GM12874 (cell line): ENCODE results near the gene TMEM176B.

Experiments
- CTCF ChIP-seq: IDR thresholded peaks from 2 replicates; pipeline ENCODE4 v1.5.1; 2011; ENCODE audit warnings: low read depth, mild to moderate bottlenecking, control low read depth, low read length, moderate library complexity; ENCODE audit not compliant: insufficient read depth

Gene TMEM176B

GRCh38 chr7:150784954-150785353, 15.2 kb downstream of the TMEM176B start:
- TF ChIP-seq CTCF: no peak

- TF ChIP-seq CTCF: no peak
Measured at GRCh38 chr7:150784120-150784736, 15.9 kb downstream of the TMEM176B start.

- TF ChIP-seq CTCF: no peak
Measured at GRCh38 chr7:150781961-150782360, 18.2 kb downstream of the TMEM176B start.

GRCh38 chr7:150781103-150781502, 19.1 kb downstream of the TMEM176B start:
- no peak for TF ChIP-seq CTCF

- TF ChIP-seq CTCF: no peak
Measured at GRCh38 chr7:150780292-150780691, 19.9 kb downstream of the TMEM176B start.

GRCh38 chr7:150778738-150779301, 21.3 kb downstream of the TMEM176B start:
- TF ChIP-seq CTCF: peak; percentile 84

- no peak for TF ChIP-seq CTCF
Measured at GRCh38 chr7:150778014-150778737, 22.0 kb downstream of the TMEM176B start.
